Measurements from ENCODE around the gene TRAF5. TPM values are rescaled to one million over a fixed set of nuclear protein-coding genes. Genes with fewer than 3 reads are reported as not detected.

The TRAF5 gene
- total and polyA plus RNA-seq, 2 donors (not counting 3 experiments of a cell fraction or from before 2014, with no cell fraction given), result 8.5 to 17.6 TPM

- Histone ChIP-seq H3K9me3 (replicated peaks; ENCODE audit: control insufficient read depth, insufficient read depth, low read length) (no peaks in the 10 kb centered on the region), H3K4me2 (ENCODE audit: insufficient read depth, low read length) (no peak overlapping the region), H3K36me3 (ENCODE audit: control insufficient read depth in 2 of 2, extremely low read depth in 1 of 2, insufficient read depth in 2 of 2, low read length in 2 of 2) (peaks cover 3 to 6% of the 10 kb centered on the region in 2 experiments), H3K27me3 (ENCODE audit: control insufficient read depth in 2 of 2, insufficient read depth in 2 of 2, low read length in 2 of 2) (no peaks in the 10 kb centered on the region), H3K4me3 (replicated peaks in 1 of 3; ENCODE audit: insufficient read depth in 1 of 3, low read depth in 1 of 3, low read length in 3 of 3) (no peak overlapping the region), H4K20me1 (replicated peaks; ENCODE audit: control insufficient read depth, extremely low read depth, insufficient read depth, low read length) (no peaks in the 10 kb centered on the region), H3K9me1 (replicated peaks; ENCODE audit: control insufficient read depth, extremely low read depth, insufficient read depth, low read length) (peaks cover 6% of the 10 kb centered on the region), H3K27ac (ENCODE audit: insufficient read depth, low read depth, low read length) (no peak overlapping the region), H3K9ac (replicated peaks; ENCODE audit: extremely low read depth, insufficient read depth, low read length) (no peak overlapping the region), H3K79me2 (ENCODE audit: control insufficient read depth, insufficient read depth, low read length) (no peaks in the 10 kb centered on the region), H2AFZ (ENCODE audit: low read depth, low read length) (no peak overlapping the region), H3K4me1 (ENCODE audit: control insufficient read depth, extremely low read depth, insufficient read depth, low read length) (peaks cover 11% of the 10 kb centered on the region)
- ChIA-PET POLR2A (no interaction called here), CTCF (no interaction called here)
- intact Hi-C loops (cut with micrococcal nuclease), result no loop called here
- dilution Hi-C loops (cut with MboI; ENCODE audit: extremely low pct_ligation_motif_present, low sequenced_read_pairs), result no loop called here
- DNase-seq (ENCODE audit: low read depth, low spot score) (no peak), FAIRE-seq (no peak)
- TF ChIP-seq POLR2AphosphoS5 (IDR thresholded peaks at IDR 0.05; ENCODE audit: insufficient read depth, low read depth, low read length) (no peak), EZH2 (IDR thresholded peaks at IDR 0.05; ENCODE audit: borderline replicate concordance, low read depth, low read length, severe bottlenecking) (no peak), JUN (IDR thresholded peaks at IDR 0.05; ENCODE audit: borderline replicate concordance, insufficient read depth, insufficient read length, low read depth) (no peak), MYC (IDR thresholded peaks at IDR 0.05; ENCODE audit: low read depth, low read length) (no peak), FOS (IDR thresholded peaks at IDR 0.05; ENCODE audit: borderline replicate concordance, insufficient read depth, low read length) (no peak), MAX (IDR thresholded peaks at IDR 0.05; ENCODE audit: insufficient read depth, insufficient read length) (no peak), POLR2A (IDR thresholded peaks at IDR 0.05; ENCODE audit: low read depth, low read length) (no peak), GATA2 (IDR thresholded peaks at IDR 0.05; ENCODE audit: insufficient read depth, insufficient read length, low read depth, low read length) (no peak), CTCF (IDR thresholded peaks at IDR 0.05; ENCODE audit: extremely low read depth in 1 of 2, insufficient read depth in 1 of 2, low read depth in 1 of 2, low read length in 2 of 2) (no peak)
- BruUV-seq (replicated peaks), result no TSS peak
These were observed 21.6 kb upstream of the TRAF5 start for GRCh38 chr1:211305044-211305443.

All from endothelial cell of umbilical vein (primary cell).